CD4-positive, CD25-positive, alpha-beta regulatory T cell (primary cell): ENCODE results near the gene ASAP2. TPM values are rescaled to one million over a fixed set of nuclear protein-coding genes. Genes with fewer than 3 reads are reported as not detected.

Source experiments
- ATAC-seq, 2 donors: fragments of 150-1000 bp; cut with Tn5 transposase; one replicate each; pipeline ENCODE4 v1.10.0; 2021; ENCODE audit warnings: low read depth in 2 of 2, moderate number of reproducible peaks in 2 of 2, moderate library complexity in 1 of 2
- DNase-seq, 3 donors: peaks; one replicate each; pipeline versions ENCODE4 v3.0.0 to v3.0.0-alpha.2; 2012 to 2022; ENCODE audit warnings: mixed read lengths in 1 of 3
- H3K27ac ChIP-seq: one replicate; pipeline ENCODE4 v1.7.0; 2013; ENCODE audit warnings: mild to moderate bottlenecking, low read length; ENCODE audit not compliant: insufficient read depth, poor library complexity, severe bottlenecking
- H3K27me3 ChIP-seq: one replicate; pipeline ENCODE4 v1.7.0; 2013; ENCODE audit warnings: low read length; ENCODE audit not compliant: control insufficient read depth, insufficient read depth
- H3K36me3 ChIP-seq: one replicate; pipeline ENCODE4 v1.7.0; 2013; ENCODE audit warnings: mild to moderate bottlenecking, low read length, moderate library complexity; ENCODE audit not compliant: control insufficient read depth, insufficient read depth
- H3K4me1 ChIP-seq: 2 replicates; pipeline ENCODE4 v1.7.0; 2013; ENCODE audit warnings: mild to moderate bottlenecking, low read length; ENCODE audit not compliant: insufficient read depth, control insufficient read depth, poor library complexity, severe bottlenecking
- H3K4me3 ChIP-seq: one replicate; pipeline ENCODE4 v1.7.0; 2013; ENCODE audit warnings: low read depth, mild to moderate bottlenecking, low read length, moderate library complexity
- H3K9me3 ChIP-seq, 2 experiments: 1 replicate in 1 of 2; 2 replicates in 1 of 2; pipeline ENCODE4 v1.7.0; 2013; ENCODE audit warnings: low read length in 2 of 2, mild to moderate bottlenecking in 1 of 2, moderate library complexity in 1 of 2; ENCODE audit not compliant: control insufficient read depth in 2 of 2
- H3K27ac Mint-ChIP-seq, 3 donors: one replicate each; pipeline ENCODE4 v1.8.0; 2020 to 2022; ENCODE audit warnings: mild to moderate bottlenecking in 3 of 3, mixed read lengths in 3 of 3, moderate library complexity in 2 of 3
- H3K27me3 Mint-ChIP-seq: one replicate; pipeline ENCODE4 v1.8.0; 2022; ENCODE audit warnings: mild to moderate bottlenecking, mixed read lengths
- H3K36me3 Mint-ChIP-seq: one replicate; pipeline ENCODE4 v1.8.0; 2020; ENCODE audit warnings: mixed read lengths
- H3K4me1 Mint-ChIP-seq, 4 donors: one replicate each; pipeline ENCODE4 v1.8.0; 2020 to 2022; ENCODE audit warnings: mixed read lengths in 4 of 4, mild to moderate bottlenecking in 1 of 4
- H3K4me3 Mint-ChIP-seq, 4 donors: one replicate each; pipeline ENCODE4 v1.8.0; 2020 to 2022; ENCODE audit warnings: mild to moderate bottlenecking in 4 of 4, mixed read lengths in 4 of 4, moderate library complexity in 3 of 4
- H3K9me3 Mint-ChIP-seq, 7 donors: one replicate each; pipeline ENCODE4 v1.8.0; 2020 to 2022; ENCODE audit warnings: mixed read lengths in 7 of 7, mild to moderate bottlenecking in 3 of 7, moderate library complexity in 2 of 7
- polyA plus RNA-seq, 4 donors: library from polyadenylated mRNA; unstranded; fragments of 300-500 nt; fragmentation: Illumina TruSeq; gene quantifications; one replicate each; pipeline ENCODE4 v1.2.3, GENCODE V29; 2021
- total RNA-seq: library from RNA; stranded (reverse); gene quantifications from one replicate; pipeline ENCODE4 v1.2.3, GENCODE V29; 2022

ASAP2 gene
- total and polyA plus RNA-seq, 5 donors from 2014 or later, result 1.5 TPM; not detected in 4

DNA sequence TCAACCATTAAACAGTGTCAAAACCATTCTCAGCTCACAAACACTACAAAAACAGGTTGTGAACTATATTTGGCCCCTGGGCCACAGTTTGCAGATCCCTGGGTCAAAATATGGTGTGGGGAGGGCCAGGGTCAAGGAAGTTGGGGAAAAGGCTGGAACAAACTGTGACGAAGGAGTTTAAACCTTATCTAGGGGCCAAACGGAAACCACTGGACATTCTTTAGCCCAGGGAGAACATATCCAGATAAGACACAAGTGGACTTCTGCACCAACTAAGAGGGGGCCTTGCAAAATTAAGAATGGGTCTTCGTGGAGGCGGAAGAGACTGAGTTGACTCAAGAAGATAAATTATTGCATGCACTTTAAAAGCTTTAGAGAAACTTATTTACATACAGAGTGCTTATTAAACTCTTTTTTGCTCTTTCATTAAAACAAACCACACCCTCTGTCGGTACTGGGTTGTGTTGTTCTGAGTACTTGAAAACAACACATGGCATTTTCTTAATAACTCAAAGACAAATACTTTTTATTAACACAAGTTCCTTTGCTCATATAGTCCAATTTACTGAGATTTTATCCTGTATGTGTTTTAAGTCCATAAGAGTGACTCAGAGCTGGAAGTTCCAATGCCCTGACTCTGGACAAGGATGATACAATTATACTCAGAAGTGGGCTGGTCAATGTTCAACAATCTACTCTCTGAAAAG, 5.3 kb upstream of the ASAP2 start:
- Mint-ChIP-seq H3K27me3 (peaks cover 54% of the 10 kb centered on the region), H3K4me3 (no peak overlapping the region), H3K9me3 (peaks cover 0 to 3% (median 0%) of the 10 kb centered on the region in 7 donors), H3K27ac (no peak overlapping the region), H3K36me3 (no peaks in the 10 kb centered on the region), H3K4me1 (peaks cover 0 to 6% (median 2%) of the 10 kb centered on the region in 4 donors)
- H3K36me3 ChIP-seq, result no peaks in the 10 kb centered on the region
- no peak overlapping the region for H3K27ac ChIP-seq
- H3K9me3 ChIP-seq, result no peaks in the 10 kb centered on the region
- H3K4me3 ChIP-seq, result no peak overlapping the region
- H3K4me1 ChIP-seq, result peaks cover 4% of the 10 kb centered on the region
- DNase-seq (no peak), ATAC-seq (no peak)
- H3K27me3 ChIP-seq, result peaks cover 28% of the 10 kb centered on the region

DNA sequence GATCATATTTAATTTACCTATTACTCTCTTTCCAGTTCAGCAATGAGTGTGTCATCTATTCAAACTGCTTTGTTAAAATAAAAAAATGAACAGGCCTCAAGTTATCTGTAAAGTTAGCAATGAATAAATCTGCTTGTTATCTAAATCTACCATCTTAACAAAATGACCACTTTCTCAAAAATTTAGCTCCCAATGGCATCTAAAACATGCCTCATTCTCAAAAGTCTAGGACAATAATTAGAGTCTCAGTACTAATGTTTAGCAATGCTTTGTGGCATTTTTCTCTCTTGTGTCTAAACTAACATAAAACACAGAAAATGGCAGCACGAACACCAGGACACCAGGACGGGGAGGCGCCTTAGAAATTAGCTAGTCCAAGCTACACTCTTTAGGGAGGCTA, 3.6 kb upstream of the ASAP2 start:
- Mint-ChIP-seq H3K36me3 (no peaks in the 10 kb centered on the region), H3K4me3 (no peak overlapping the region), H3K9me3 (peaks cover 0 to 3% (median 0%) of the 10 kb centered on the region in 7 donors), H3K27me3 (peaks cover 52% of the 10 kb centered on the region), H3K27ac (no peak overlapping the region), H3K4me1 (peaks cover 0 to 7% (median 3%) of the 10 kb centered on the region in 4 donors)
- Histone ChIP-seq H3K4me3 (no peak overlapping the region), H3K9me3 (no peaks in the 10 kb centered on the region), H3K27ac (no peak overlapping the region), H3K36me3 (no peaks in the 10 kb centered on the region), H3K4me1 (peaks cover 15% of the 10 kb centered on the region), H3K27me3 (peaks cover 30% of the 10 kb centered on the region)
- no peak for DNase-seq
- ATAC-seq, result no peak

DNA sequence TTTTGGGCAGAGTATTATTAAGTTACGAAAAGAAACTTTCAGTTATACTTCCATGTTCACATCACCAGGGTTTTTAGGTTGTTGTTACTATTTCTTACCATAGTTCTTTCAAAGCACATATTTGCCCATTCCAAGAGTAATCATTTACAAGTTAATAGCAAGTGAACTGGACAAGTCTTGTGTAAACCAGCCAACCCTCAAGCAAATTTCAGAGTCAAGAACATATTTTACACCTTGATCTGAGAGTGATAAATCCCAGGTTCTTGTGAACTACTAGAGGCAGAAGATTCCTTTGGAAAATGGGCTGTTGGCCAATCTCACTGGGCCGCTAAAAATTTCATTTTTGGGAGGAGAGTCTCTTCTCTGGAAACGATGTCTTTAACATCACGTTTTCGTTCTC, 2.7 kb upstream of the ASAP2 start:
- Mint-ChIP-seq H3K27me3 (peaks cover 59% of the 10 kb centered on the region), H3K27ac (peak overlapping the region in 1 of 3 donors; percentile 26), H3K9me3 (peaks cover 0 to 3% (median 0%) of the 10 kb centered on the region in 7 donors), H3K36me3 (no peaks in the 10 kb centered on the region), H3K4me1 (peaks cover 0 to 9% (median 3%) of the 10 kb centered on the region in 4 donors), H3K4me3 (peak overlapping the region in 1 of 4 donors; percentile 38)
- H3K9me3 ChIP-seq, result no peaks in the 10 kb centered on the region
- H3K4me1 ChIP-seq, result peaks cover 15% of the 10 kb centered on the region
- DNase-seq (no peak), ATAC-seq (no peak)
- H3K27ac ChIP-seq, result no peak overlapping the region
- peaks cover 35% of the 10 kb centered on the region for H3K27me3 ChIP-seq
- no peaks in the 10 kb centered on the region for H3K36me3 ChIP-seq
- H3K4me3 ChIP-seq, result no peak overlapping the region

DNA sequence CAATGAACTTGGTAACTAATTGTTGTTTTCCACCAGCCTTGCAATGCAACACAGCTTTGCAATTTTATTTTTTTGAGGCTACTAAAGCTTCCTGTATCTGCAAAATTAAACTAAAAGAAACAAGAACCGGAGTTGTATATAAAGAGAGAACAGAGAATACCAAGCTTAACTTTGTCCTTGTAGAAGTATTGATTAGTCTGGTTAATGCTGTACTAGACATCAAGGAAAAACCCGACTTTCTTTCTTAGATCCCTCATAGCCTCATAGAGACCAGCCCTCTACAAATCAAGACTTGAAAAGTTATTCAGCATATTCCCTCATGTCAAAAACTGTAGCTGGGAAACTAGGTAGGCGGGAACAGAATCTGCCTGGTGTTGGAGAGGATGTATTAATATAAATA, 1.7 kb upstream of the ASAP2 start:
- Mint-ChIP-seq H3K27me3 (peaks cover 66% of the 10 kb centered on the region), H3K4me3 (no peak overlapping the region), H3K36me3 (no peaks in the 10 kb centered on the region)

DNA sequence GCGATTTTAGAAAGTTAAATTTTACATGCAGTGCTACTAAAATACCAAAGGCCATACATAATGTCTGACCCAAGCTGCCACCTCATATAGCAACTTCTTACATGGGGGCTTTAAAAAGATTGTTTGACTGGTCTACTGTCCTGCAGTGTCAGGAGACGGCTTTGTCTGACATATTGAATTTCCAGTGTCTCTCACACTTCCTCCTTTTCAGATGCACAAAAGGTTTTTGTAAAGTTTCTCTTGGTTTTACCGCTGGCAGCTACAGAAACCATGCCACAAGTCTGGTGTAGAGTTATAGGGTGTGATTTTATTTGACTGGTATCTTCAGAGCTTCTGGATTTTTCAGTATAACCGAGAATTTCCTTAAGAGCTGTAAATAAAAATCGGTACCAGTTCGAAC, 1.1 kb upstream of the ASAP2 start:
- H3K27me3 ChIP-seq, result peaks cover 41% of the 10 kb centered on the region
- H3K4me3 ChIP-seq, result no peak overlapping the region
- peak overlapping the region in 3 of 4 donors; percentile 29 to 63 (median 43) for H3K4me3 Mint-ChIP-seq
- no peaks in the 10 kb centered on the region for H3K9me3 ChIP-seq
- peaks cover 15% of the 10 kb centered on the region for H3K4me1 ChIP-seq
- peaks cover 69% of the 10 kb centered on the region for H3K27me3 Mint-ChIP-seq
- H3K27ac Mint-ChIP-seq, result no peak overlapping the region
- H3K36me3 Mint-ChIP-seq, result no peaks in the 10 kb centered on the region
- ATAC-seq, result no peak
- no peak overlapping the region for H3K27ac ChIP-seq
- no peak for DNase-seq
- H3K9me3 Mint-ChIP-seq, result peaks cover 0 to 1% (median 0%) of the 10 kb centered on the region in 7 donors
- no peaks in the 10 kb centered on the region for H3K36me3 ChIP-seq
- H3K4me1 Mint-ChIP-seq, result peaks cover 0 to 9% (median 3%) of the 10 kb centered on the region in 4 donors

More for the DNA sequence above, 1.7 kb upstream of the ASAP2 start:
- Histone ChIP-seq H3K36me3 (no peaks in the 10 kb centered on the region), H3K27me3 (peaks cover 39% of the 10 kb centered on the region), H3K4me3 (no peak overlapping the region), H3K27ac (no peak overlapping the region), H3K9me3 (no peaks in the 10 kb centered on the region), H3K4me1 (peaks cover 15% of the 10 kb centered on the region)
- Mint-ChIP-seq H3K27ac (no peak overlapping the region), H3K9me3 (peaks cover 0 to 3% (median 0%) of the 10 kb centered on the region in 7 donors), H3K4me1 (peaks cover 0 to 9% (median 3%) of the 10 kb centered on the region in 4 donors)
- ATAC-seq (no peak), DNase-seq (no peak)

DNA sequence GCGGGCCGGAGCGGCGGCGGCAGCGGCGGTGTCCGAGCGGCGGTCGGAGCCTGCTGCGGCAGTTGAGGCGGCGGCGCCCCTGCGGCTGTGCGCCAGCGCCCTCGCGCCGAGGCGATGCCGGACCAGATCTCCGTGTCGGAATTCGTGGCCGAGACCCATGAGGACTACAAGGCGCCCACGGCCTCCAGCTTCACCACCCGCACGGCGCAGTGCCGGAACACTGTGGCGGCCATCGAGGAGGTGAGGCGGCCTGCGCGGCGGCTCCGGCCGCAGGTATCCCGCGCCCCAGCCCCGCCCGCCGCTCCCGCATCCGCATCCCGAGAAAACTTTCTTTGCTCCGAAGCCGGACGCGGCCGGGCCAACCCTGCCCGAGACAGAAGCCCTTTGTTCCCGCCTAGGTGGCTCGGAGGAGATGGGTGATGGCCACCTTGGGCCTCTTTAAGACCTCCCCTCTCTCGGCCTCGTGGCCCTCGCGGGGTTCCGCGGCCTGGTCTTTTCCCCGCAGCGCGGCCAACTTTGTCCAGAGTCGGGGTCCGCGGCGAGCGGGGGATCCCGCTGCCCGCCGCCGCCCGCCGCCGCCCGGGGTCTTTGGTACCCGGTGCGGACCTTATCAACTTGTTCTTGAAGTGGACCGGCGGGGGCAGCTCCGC, 504 bp downstream of the ASAP2 start:
- ATAC-seq (no peak), DNase-seq (peak in 1 of 3 donors; percentile 4)
- Mint-ChIP-seq H3K4me1 (peaks cover 0 to 9% (median 3%) of the 10 kb centered on the region in 4 donors), H3K9me3 (peaks cover 0 to 1% (median 0%) of the 10 kb centered on the region in 7 donors), H3K36me3 (no peaks in the 10 kb centered on the region), H3K27me3 (peaks cover 69% of the 10 kb centered on the region), H3K27ac (no peak overlapping the region), H3K4me3 (no peak overlapping the region)
- no peaks in the 10 kb centered on the region for H3K36me3 ChIP-seq
- H3K4me3 ChIP-seq, result no peak overlapping the region
- peaks cover 15% of the 10 kb centered on the region for H3K4me1 ChIP-seq
- H3K9me3 ChIP-seq, result no peaks in the 10 kb centered on the region
- no peak overlapping the region for H3K27ac ChIP-seq
- peaks cover 36% of the 10 kb centered on the region for H3K27me3 ChIP-seq

DNA sequence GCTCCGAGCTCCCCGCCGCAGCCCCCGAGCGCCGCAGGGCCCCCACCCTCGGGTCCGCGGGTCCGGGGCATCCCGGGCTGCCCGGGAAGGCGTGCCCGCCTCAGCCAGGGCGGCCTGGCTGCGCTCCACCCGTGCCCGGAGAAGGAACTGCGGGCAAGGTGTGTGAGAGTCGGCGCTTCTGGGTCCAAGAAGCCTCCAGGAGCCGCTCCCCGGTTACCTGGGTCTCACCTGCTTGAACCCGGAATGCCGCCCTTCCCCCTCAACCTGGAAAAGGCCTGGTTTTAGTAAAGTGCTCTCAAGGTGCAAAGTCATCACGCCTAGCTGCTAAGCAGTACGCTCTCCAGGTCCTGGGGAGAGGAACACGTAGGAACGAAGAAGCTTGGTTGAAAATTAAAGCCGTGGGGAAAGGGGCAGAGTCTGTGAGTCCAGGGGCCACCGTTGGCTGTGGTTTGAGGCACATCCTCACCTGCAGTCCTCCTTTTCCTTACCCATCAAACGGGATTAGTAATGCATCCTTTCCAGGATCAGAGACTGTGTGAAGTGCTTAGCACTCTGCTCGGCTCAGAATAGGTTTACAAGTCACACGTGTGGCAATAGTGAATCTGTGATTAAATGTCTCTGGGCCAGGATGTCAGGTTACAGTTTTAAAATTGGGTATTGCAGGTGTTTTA, 1.2 kb downstream of the ASAP2 start:
- no peak overlapping the region for H3K27ac Mint-ChIP-seq
- H3K27me3 Mint-ChIP-seq, result peaks cover 66% of the 10 kb centered on the region
- peak overlapping the region in 2 of 4 donors; percentile 48 to 75 for H3K4me3 Mint-ChIP-seq
- H3K36me3 ChIP-seq, result no peaks in the 10 kb centered on the region
- H3K4me1 Mint-ChIP-seq, result peaks cover 0 to 9% (median 3%) of the 10 kb centered on the region in 4 donors
- H3K9me3 ChIP-seq, result no peaks in the 10 kb centered on the region
- H3K4me3 ChIP-seq, result no peak overlapping the region
- peaks cover 36% of the 10 kb centered on the region for H3K27me3 ChIP-seq
- H3K27ac ChIP-seq, result no peak overlapping the region
- peaks cover 15% of the 10 kb centered on the region for H3K4me1 ChIP-seq
- no peaks in the 10 kb centered on the region for H3K36me3 Mint-ChIP-seq
- peak in 1 of 3 donors; percentile 20 for DNase-seq
- H3K9me3 Mint-ChIP-seq, result peaks cover 0 to 1% (median 0%) of the 10 kb centered on the region in 7 donors
- no peak for ATAC-seq
